GM23248 (cell line): ENCODE data around the gene ZBTB16. TPM values are rescaled to one million over a fixed set of nuclear protein-coding genes. Genes with fewer than 3 reads are reported as not detected.

Source experiments
- DNase-seq: peaks from one replicate; pipeline ENCODE4 v3.0.0-alpha.2; 2015
- H2AFZ ChIP-seq: fragments of 200-600 bp; sonication (generic); 2 replicates; pipeline ENCODE4 v1.6.1; 2016; ENCODE audit warnings: antibody characterized with exemption
- H3F3A ChIP-seq: fragments of 200-600 bp; sonication (generic); 2 replicates; pipeline ENCODE4 v1.6.1; 2016; ENCODE audit warnings: mild to moderate bottlenecking, antibody characterized with exemption, mixed run types; ENCODE audit not compliant: insufficient read depth
- H3K27ac ChIP-seq: fragments of 200-600 bp; sonication (generic); 2 replicates; pipeline ENCODE4 v1.5.1; 2016; ENCODE audit warnings: mild to moderate bottlenecking
- H3K27me3 ChIP-seq: fragments of 200-600 bp; sonication (generic); replicated peaks from 2 replicates; pipeline ENCODE4 v1.6.1; 2016; ENCODE audit warnings: mild to moderate bottlenecking; ENCODE audit not compliant: insufficient read depth
- H3K36me3 ChIP-seq: fragments of 200-600 bp; sonication (generic); 2 replicates; pipeline ENCODE4 v1.6.1; 2016; ENCODE audit warnings: low read depth, mild to moderate bottlenecking
- H3K4me1 ChIP-seq: fragments of 200-600 bp; sonication (generic); 2 replicates; pipeline ENCODE4 v1.6.1; 2016; ENCODE audit warnings: mild to moderate bottlenecking; ENCODE audit not compliant: insufficient read depth
- H3K4me2 ChIP-seq: fragments of 200-600 bp; sonication (generic); one replicate; pipeline ENCODE4 v1.6.1; 2016; ENCODE audit warnings: mild to moderate bottlenecking; ENCODE audit not compliant: unreplicated experiment
- H3K4me3 ChIP-seq: fragments of 200-600 bp; sonication (generic); 2 replicates; pipeline ENCODE4 v1.5.1; 2016; ENCODE audit warnings: mild to moderate bottlenecking
- H3K79me2 ChIP-seq: fragments of 200-600 bp; sonication (generic); 2 replicates; pipeline ENCODE4 v1.6.1; 2016; ENCODE audit warnings: mild to moderate bottlenecking; ENCODE audit not compliant: insufficient read depth
- H3K9ac ChIP-seq: fragments of 200-600 bp; sonication (generic); 2 replicates; pipeline ENCODE4 v1.6.1; 2016; ENCODE audit warnings: mild to moderate bottlenecking
- H3K9me2 ChIP-seq: fragments of 200-600 bp; sonication (generic); 2 replicates; pipeline ENCODE4 v1.6.1; 2016; ENCODE audit warnings: mixed run types, mild to moderate bottlenecking, moderate library complexity; ENCODE audit not compliant: insufficient read depth
- H3K9me3 ChIP-seq: fragments of 200-600 bp; sonication (generic); one replicate; pipeline ENCODE4 v1.6.1; 2017; ENCODE audit warnings: low read depth
- H4K20me1 ChIP-seq: fragments of 200-600 bp; sonication (generic); 2 replicates; pipeline ENCODE4 v1.6.0; 2016; ENCODE audit not compliant: insufficient read depth
- EZH2 ChIP-seq: fragments of 200-600 bp; sonication (generic); IDR thresholded peaks from 2 replicates; pipeline ENCODE4 v1.6.1; 2018; ENCODE audit warnings: antibody characterized with exemption, mild to moderate bottlenecking; ENCODE audit not compliant: insufficient read depth, poor library complexity, severe bottlenecking
- EZH2phosphoT487 ChIP-seq: fragments of 200-600 bp; sonication (generic); IDR thresholded peaks from 2 replicates; pipeline ENCODE4 v1.6.1; 2018; ENCODE audit warnings: antibody characterized with exemption, moderate library complexity, mild to moderate bottlenecking, low read depth; ENCODE audit not compliant: insufficient read depth
- WGBS, 2 experiments: methylation state at CpG; one replicate each; pipeline ENCODE4 v1.1.6; 2015 to 2017; ENCODE audit warnings: low lambda C conversion rate in 2 of 2, low coverage in 1 of 2; ENCODE audit errors: missing lambda C conversion rate in 2 of 2; 5-methylcytosine and 5-hydroxymethylcytosine counted together
- in situ Hi-C: fragments of 300-500 bp; cut with MboI; formaldehyde crosslinking; loops from 2 replicates; pipeline ENCODE4 v1.15.0; 2020
- polyA plus RNA-seq: library from polyadenylated mRNA; unstranded; fragments of >200 nt; fragmentation: Nextera tagmentation; extraction: Ambion mirVana; gene quantifications from 2 replicates; pipeline ENCODE4 v1.2.1, GENCODE V29; 2016
- total RNA-seq: library from RNA; depleted of rRNA; stranded (reverse); fragments of >200 nt; shearing (Covaris generic); gene quantifications from 2 replicates; pipeline ENCODE4 v1.2.3, GENCODE V29; 2014

Gene ZBTB16
- total and polyA plus RNA-seq, 2 experiments from 2014 or later = not detected

DNA sequence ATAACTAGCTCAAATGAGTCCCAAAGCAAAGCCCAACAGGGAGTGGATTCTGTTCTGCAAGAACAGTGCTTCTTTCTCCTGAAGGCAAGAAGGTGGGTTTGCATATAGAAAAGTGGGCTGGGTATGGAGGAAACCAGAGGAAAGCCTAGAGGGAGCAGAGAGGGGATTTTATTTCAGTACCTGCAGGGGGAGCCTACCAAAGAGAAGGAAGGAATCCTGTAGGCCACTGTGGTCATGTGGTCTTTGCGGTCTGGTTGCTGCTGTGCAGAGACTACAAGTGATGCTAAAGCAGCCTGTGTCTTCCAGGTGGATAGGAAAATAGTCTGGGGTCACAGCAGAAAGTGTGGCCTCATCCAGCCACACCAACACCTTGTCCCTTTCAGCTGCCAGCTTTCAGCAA, 33.2 kb upstream of the ZBTB16 start:
- Histone ChIP-seq H3K9me2 (no peaks in the 10 kb centered on the region), H3F3A (no peaks in the 10 kb centered on the region), H3K4me2 (no peak overlapping the region), H2AFZ (no peak overlapping the region), H3K36me3 (no peaks in the 10 kb centered on the region), H3K27ac (no peak overlapping the region), H3K4me1 (no peaks in the 10 kb centered on the region), H3K79me2 (no peaks in the 10 kb centered on the region), H3K9me3 (no peaks in the 10 kb centered on the region), H4K20me1 (no peaks in the 10 kb centered on the region), H3K4me3 (no peak overlapping the region), H3K9ac (no peak overlapping the region), H3K27me3 (peaks cover 70% of the 10 kb centered on the region)
- TF ChIP-seq EZH2 (no peak), EZH2phosphoT487 (no peak)
- in situ Hi-C loops = no loop called here
- DNase-seq = peak; percentile 28
- 78 to 82% methylated on average over 1 of the region's 1 CpG for WGBS, 2 experiments

DNA sequence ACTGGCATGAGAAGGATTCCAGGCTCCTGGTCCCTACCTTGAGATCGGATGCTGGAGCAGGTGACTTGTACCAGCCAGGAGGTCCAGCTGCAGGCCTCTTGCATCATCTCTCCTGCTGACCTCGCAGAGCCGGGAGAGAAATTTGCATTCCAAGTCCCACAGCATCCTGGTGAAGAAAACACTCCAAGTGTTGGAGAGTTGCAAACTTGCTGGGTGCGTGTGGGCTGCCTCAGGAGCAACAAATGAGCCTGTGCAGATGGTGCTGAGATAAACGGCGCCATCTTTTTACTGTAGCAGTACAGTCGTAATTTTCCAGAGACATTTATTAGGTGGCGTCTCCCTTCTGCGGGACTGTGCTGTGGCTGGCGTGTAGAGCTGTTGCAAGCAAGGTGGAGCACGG, 32.1 kb upstream of the ZBTB16 start:
- no peaks in the 10 kb centered on the region for H3K9me2 ChIP-seq
- 33 to 37% methylated on average over 11 of the region's 11 CpGs for whole genome bisulfite sequencing, 2 experiments
- no peaks in the 10 kb centered on the region for H4K20me1 ChIP-seq
- no peak overlapping the region for H3K9ac ChIP-seq
- TF ChIP-seq EZH2 = no peak
- no peak for TF ChIP-seq EZH2phosphoT487
- H3K27ac ChIP-seq = no peak overlapping the region
- H2AFZ ChIP-seq = no peak overlapping the region
- no peaks in the 10 kb centered on the region for H3K79me2 ChIP-seq
- DNase-seq = no peak
- H3K4me3 ChIP-seq = no peak overlapping the region
- no peaks in the 10 kb centered on the region for H3K4me1 ChIP-seq
- no peaks in the 10 kb centered on the region for H3K36me3 ChIP-seq
- H3K9me3 ChIP-seq = no peaks in the 10 kb centered on the region
- H3K4me2 ChIP-seq = no peak overlapping the region
- H3K27me3 ChIP-seq = peaks cover 74% of the 10 kb centered on the region
- in situ Hi-C loops = no loop called here
- H3F3A ChIP-seq = no peaks in the 10 kb centered on the region

DNA sequence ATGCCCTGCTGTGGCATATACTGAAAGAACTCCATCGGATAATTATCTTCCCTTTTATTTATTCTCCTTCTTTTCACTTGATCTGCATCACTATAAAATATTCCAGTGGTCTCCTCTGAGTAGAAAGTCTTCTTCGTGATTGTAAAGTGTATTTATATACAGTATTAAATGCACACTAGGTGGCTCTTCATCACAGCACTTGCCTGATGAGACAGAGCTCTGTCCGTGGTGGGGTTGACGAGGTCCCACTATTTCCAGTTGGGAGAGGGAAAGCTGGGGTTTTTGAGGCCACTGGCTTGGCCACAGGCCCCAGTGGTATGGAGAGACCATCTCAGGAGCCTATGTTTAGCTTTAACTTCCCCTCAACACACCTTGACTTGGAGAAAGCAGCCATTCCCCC, 31.6 kb upstream of the ZBTB16 start:
- in situ Hi-C loops = no loop called here
- peaks cover 76% of the 10 kb centered on the region for H3K27me3 ChIP-seq
- no peaks in the 10 kb centered on the region for H3K9me3 ChIP-seq
- peak; percentile 23 for DNase-seq
- H3K4me2 ChIP-seq = no peak overlapping the region
- H3K27ac ChIP-seq = no peak overlapping the region
- no peak overlapping the region for H3K9ac ChIP-seq
- WGBS, 2 experiments = 24 to 25% methylated on average over 4 of the region's 4 CpGs
- no peaks in the 10 kb centered on the region for H4K20me1 ChIP-seq
- TF ChIP-seq EZH2phosphoT487 = no peak
- TF ChIP-seq EZH2 = no peak
- H3K79me2 ChIP-seq = no peaks in the 10 kb centered on the region
- H3F3A ChIP-seq = no peaks in the 10 kb centered on the region
- no peaks in the 10 kb centered on the region for H3K4me1 ChIP-seq
- no peaks in the 10 kb centered on the region for H3K36me3 ChIP-seq
- H2AFZ ChIP-seq = no peak overlapping the region
- no peak overlapping the region for H3K4me3 ChIP-seq
- no peaks in the 10 kb centered on the region for H3K9me2 ChIP-seq

DNA sequence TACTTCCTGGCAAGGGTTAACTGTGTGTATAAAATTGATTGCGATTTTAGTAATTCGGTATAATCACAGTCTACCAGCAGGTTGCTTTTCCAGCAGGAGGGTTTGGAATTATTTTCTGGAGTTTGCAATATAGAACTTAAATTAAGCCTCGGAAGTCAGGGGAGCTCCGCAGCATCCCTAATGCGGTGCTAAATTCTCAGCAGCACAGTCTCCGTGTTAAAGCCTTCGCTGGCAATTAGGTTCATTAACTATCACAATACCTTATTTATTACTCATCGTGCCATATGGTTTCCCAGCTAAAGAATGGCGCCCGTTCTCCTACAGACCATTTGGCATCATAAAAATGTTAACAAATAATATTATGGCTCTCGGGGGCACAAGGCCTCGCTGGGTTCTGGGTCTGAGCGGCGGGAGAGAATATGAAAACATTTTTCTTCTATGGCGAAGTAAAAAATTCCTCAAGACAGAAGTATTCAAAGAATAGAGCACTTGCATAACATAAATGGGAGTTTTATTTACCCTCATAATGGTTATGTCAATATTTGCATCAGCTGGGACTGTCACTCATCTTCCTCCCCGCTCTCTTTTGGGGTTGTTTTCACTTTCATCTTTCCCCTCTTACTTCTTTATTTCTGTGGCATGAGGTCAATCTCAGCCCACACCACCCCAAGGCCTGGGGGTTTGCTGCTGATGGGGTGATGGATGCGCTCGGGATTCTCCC, 28.1 kb upstream of the ZBTB16 start:
- Histone ChIP-seq H3K4me2 (no peak overlapping the region), H3K9me2 (no peaks in the 10 kb centered on the region), H3F3A (no peaks in the 10 kb centered on the region), H3K4me1 (no peaks in the 10 kb centered on the region), H3K36me3 (no peaks in the 10 kb centered on the region), H3K79me2 (no peaks in the 10 kb centered on the region), H2AFZ (no peak overlapping the region), H3K9me3 (no peaks in the 10 kb centered on the region), H3K27me3 (peaks cover 65% of the 10 kb centered on the region), H3K9ac (no peak overlapping the region), H4K20me1 (no peaks in the 10 kb centered on the region), H3K4me3 (no peak overlapping the region), H3K27ac (no peak overlapping the region)
- DNase-seq = no peak
- WGBS, 2 experiments = 68 to 70% methylated on average over 18 of the region's 18 CpGs
- no peak for TF ChIP-seq EZH2
- no peak for TF ChIP-seq EZH2phosphoT487
- in situ Hi-C loops = no loop called here
